GM10248 (cell line): ENCODE measurements around the gene IGSF22.

Experiments
- CTCF ChIA-PET: fragments of 300-600 bp; sonication (Branson Sonifier 250); formaldehyde crosslinking; extraction: SDS; loops from one replicate; lab custom pipeline; 2021; ENCODE audit warnings: antibody characterized with exemption; lab: Yijun Ruan, JAX
- POLR2A ChIA-PET: fragments of 350-650 bp; sonication (Branson Sonifier 250); formaldehyde crosslinking; extraction: SDS; loops from one replicate; lab custom pipeline; 2020; ENCODE audit warnings: antibody characterized with exemption; lab: Yijun Ruan, JAX
- DNase-seq: peaks from one replicate; pipeline ENCODE4 v3.0.0; 2012; ENCODE audit errors: extremely low spot score
- TF ChIP-seq, protein P1 (sequence below): IDR thresholded peaks from 2 replicates; pipeline ENCODE4 v1.5.1; 2012; ENCODE audit warnings: mild to moderate bottlenecking, low read depth; ENCODE audit errors: extremely low read depth, missing control alignments, control extremely low read depth

IGSF22 gene

DNA sequence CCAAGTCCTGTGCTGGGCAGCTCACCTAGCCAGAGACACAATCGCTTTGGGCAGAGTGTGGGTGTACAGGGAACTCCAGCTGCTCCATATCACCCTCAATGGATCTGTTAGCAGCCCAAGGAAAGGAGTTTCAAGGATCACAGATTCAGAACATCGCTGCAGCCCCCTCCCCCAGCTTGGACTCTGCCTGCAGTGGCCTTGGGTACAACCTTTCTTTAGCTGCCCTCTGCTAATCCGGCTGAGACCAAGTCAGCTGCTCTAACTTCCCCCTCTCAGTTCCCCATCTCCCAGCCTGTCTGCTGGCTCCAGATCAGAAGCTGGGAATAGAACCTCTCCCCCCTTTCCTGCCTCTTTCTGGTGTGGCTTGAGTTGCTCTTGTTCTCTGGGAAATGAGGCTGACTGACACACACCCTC, 26.1 kb downstream of the IGSF22 start:
- POLR2A ChIA-PET: no interaction called here
- CTCF ChIA-PET: interaction anchor here (1.1 to 1.8 kb wide), 2 partner anchors 22 to 32 kb away, joined by 3 to 4 read pairs; no protein-coding TSS in a partner anchor
- TF ChIP-seq, protein P1, sequence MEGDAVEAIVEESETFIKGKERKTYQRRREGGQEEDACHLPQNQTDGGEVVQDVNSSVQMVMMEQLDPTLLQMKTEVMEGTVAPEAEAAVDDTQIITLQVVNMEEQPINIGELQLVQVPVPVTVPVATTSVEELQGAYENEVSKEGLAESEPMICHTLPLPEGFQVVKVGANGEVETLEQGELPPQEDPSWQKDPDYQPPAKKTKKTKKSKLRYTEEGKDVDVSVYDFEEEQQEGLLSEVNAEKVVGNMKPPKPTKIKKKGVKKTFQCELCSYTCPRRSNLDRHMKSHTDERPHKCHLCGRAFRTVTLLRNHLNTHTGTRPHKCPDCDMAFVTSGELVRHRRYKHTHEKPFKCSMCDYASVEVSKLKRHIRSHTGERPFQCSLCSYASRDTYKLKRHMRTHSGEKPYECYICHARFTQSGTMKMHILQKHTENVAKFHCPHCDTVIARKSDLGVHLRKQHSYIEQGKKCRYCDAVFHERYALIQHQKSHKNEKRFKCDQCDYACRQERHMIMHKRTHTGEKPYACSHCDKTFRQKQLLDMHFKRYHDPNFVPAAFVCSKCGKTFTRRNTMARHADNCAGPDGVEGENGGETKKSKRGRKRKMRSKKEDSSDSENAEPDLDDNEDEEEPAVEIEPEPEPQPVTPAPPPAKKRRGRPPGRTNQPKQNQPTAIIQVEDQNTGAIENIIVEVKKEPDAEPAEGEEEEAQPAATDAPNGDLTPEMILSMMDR: no peak
- no peak for DNase-seq

DNA sequence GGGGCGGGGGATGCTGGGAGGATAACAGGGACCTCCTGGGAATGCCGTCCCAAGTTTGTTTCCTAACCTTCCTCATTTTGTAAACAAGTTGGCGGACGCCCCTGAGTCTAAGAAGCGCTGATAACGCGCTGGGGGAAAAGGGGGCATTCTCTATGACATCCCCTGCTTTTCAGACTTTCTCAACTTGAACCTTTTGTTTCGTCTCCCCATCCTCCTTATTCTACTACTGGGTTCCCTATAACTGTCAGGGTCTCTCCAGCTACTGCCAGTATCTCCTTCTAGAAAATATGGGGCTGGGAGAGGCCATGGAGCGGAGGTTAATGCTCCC, 26.8 kb downstream of the IGSF22 start:
- TF ChIP-seq, protein P1: no peak
- POLR2A ChIA-PET: no interaction called here
- DNase-seq: no peak
- CTCF ChIA-PET: interaction anchor here (1.8 kb wide), 1 partner anchor 23 kb away, joined by 4 read pairs; no protein-coding TSS in a partner anchor

DNA sequence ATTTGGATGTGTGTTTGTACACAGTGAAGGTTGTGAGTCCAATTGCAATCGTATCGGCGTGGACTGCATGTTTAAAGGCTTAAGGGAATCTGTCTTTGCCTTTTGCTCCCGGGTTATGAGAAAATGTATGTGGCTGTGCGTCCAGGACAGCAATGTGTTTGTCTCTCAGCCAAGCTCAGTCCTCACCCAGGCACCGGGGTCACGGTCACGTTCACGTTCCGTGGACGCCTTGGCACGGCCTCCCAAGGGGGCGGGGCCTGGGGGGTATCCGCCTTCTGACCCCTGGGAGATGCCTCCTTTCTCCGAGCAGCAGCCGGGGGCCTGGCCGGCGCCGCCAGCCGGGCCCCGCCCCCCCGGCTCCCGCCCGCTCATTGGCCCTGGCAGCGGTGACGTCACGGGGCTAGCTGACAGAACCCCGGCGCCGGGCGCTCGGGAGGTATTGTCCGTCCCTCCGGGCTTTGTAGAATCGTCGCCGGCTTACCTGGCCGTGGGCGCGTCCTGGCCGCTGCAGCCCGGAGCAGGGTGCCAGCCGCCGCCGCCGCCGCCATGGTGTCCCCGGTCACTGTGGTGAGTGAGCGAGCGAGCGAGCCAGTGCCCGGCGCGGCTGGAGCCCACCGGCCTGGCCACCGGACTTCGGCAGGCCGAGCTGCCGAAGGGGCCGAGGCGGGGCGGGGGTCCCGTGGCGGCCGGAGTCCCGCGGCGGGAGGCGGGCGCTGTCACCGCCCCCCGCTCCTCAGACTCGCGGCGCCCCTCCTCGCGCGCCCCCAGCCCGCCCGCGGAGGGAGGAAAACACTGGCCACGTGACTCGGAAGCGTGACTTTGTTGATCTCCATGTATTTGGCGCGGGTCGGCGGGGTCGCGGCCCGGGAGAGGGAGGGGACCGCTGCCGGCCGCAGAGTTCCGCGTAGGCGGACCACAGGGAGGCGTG, 27.4 kb downstream of the IGSF22 start, which contains the start of gene TMEM86A:
Gene TMEM86A (plus strand): TSS at position 439 of the 928 bp plus-strand sequence. CDS start 108 bp downstream, at position 547.
- POLR2A ChIA-PET: interaction anchor here (0.7 to 1.2 kb wide), 2 partner anchors 65 to 374 kb away, joined by 3 to 6 read pairs; partner anchors contain the start of gene SPTY2D1
- CTCF ChIA-PET: interaction anchor here (1.0 to 2.0 kb wide), 4 partner anchors 22 to 70 kb away, joined by 3 to 11 read pairs (median 6); no protein-coding TSS in a partner anchor
- DNase-seq: peak; percentile 94
- TF ChIP-seq, protein P1: no peak

DNA sequence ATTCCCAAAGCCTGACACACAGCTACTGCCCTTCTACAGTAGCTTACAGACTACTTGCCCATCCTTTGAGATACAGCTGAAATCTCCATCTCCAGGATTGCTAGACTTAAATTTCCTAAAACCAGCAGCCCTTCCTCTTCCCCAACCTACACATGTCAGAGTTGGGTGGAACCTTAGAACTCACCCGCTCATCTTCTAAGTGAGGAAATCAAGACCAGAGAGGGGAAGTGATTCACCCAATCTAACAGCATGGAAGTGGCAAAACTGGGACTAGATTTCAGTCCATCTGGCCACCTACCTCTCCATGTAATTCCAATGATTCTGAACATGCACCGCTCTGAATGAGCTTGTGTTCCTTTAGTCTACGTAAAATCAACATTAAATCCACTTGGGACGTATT, 28.4 kb downstream of the IGSF22 start:
- TF ChIP-seq, protein P1: no peak
- no peak for DNase-seq
- POLR2A ChIA-PET: no interaction called here
- CTCF ChIA-PET: interaction anchor here (1.0 to 2.0 kb wide), 6 partner anchors 20 to 71 kb away, joined by 3 to 11 read pairs (median 4); no protein-coding TSS in a partner anchor

DNA sequence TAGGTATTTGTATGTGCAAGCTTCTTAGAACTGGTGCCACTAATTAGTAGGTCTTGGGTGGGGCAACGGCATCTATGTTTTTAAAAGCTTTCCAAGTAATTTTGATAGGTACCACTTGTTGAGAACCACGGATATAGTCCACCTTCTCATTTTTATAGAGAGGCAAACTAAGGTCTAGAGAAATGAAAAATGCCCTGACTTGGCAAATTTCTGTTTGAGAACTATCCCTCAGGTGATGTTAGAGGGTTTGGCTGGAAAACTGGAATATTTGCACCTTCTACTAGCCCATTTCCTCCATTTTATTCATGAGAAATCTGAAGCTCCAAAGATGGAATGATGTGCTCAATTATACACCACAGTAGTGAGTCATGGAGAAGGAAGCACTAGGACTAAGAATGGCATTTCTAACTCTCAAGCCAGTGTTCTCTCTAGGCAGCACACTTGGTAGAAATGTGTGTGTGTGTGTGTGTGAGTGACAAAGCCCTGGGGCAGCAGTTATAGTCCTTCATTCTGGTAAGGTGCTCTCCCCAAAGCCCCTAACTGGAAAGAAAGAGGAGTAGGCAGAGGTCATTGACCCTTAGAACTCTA, 29.3 kb downstream of the IGSF22 start:
- TF ChIP-seq, protein P1: no peak
- POLR2A ChIA-PET: no interaction called here
- CTCF ChIA-PET: interaction anchor here (1.2 to 2.0 kb wide), 6 partner anchors 21 to 45 kb away, joined by 3 to 11 read pairs (median 4); no protein-coding TSS in a partner anchor
- DNase-seq: no peak
